Measurements from ENCODE around the gene CLEC1A. TPM values are rescaled to one million over a fixed set of nuclear protein-coding genes. Genes with fewer than 3 reads are reported as not detected.

The CLEC1A gene
- total and polyA plus RNA-seq, 2 experiments from 2014 or later, result 3.6 to 6.4 TPM

GRCh38 chr12:10042167-10042566 lies 56.6 kb downstream of the CLEC1A start:
- no peak overlapping the region for H3K27ac ChIP-seq
- no peaks in the 10 kb centered on the region for H3K79me2 ChIP-seq
- no peak overlapping the region for H2AFZ ChIP-seq
- no peaks in the 10 kb centered on the region for H3K4me1 ChIP-seq (ENCODE audit: insufficient read depth)
- no peaks in the 10 kb centered on the region for H3K9me2 ChIP-seq (replicated peaks; ENCODE audit: insufficient read depth)
- TF ChIP-seq CTCF (IDR thresholded peaks at IDR 0.05; ENCODE audit: poor library complexity), result no peak
- no peak for TF ChIP-seq EZH2 (IDR thresholded peaks at IDR 0.05; ENCODE audit: borderline replicate concordance)
- TF ChIP-seq EZH2phosphoT487 (IDR thresholded peaks at IDR 0.05; ENCODE audit: low read depth, severe bottlenecking, unreplicated experiment), result no peak
- no peaks in the 10 kb centered on the region for H3K9me3 ChIP-seq (ENCODE audit: low read depth)
- H3K4me2 ChIP-seq, result no peak overlapping the region
- H3K4me3 ChIP-seq, result no peak overlapping the region
- no peaks in the 10 kb centered on the region for H4K20me1 ChIP-seq (ENCODE audit: insufficient read depth, poor library complexity, severe bottlenecking)
- DNase-seq (ENCODE audit: low spot score), result no peak
- no peaks in the 10 kb centered on the region for H3K27me3 ChIP-seq
- no peaks in the 10 kb centered on the region for H3K36me3 ChIP-seq (replicated peaks; ENCODE audit: insufficient read depth, low read depth)

- Histone ChIP-seq H3K9me2 (replicated peaks; ENCODE audit: insufficient read depth) (no peaks in the 10 kb centered on the region), H3K9me3 (ENCODE audit: low read depth) (no peaks in the 10 kb centered on the region), H4K20me1 (ENCODE audit: insufficient read depth, poor library complexity, severe bottlenecking) (no peaks in the 10 kb centered on the region), H3K4me3 (no peak overlapping the region), H3K79me2 (no peaks in the 10 kb centered on the region), H3K27ac (no peak overlapping the region), H3K36me3 (replicated peaks; ENCODE audit: insufficient read depth, low read depth) (no peaks in the 10 kb centered on the region), H3K4me1 (ENCODE audit: insufficient read depth) (no peaks in the 10 kb centered on the region), H3K27me3 (no peaks in the 10 kb centered on the region), H2AFZ (no peak overlapping the region), H3K4me2 (no peak overlapping the region)
- TF ChIP-seq CTCF (IDR thresholded peaks at IDR 0.05; ENCODE audit: poor library complexity), result peak; percentile 67
- no peak for TF ChIP-seq EZH2phosphoT487 (IDR thresholded peaks at IDR 0.05; ENCODE audit: low read depth, severe bottlenecking, unreplicated experiment)
- DNase-seq (ENCODE audit: low spot score), result no peak
- 71% methylated on average over 1 of the region's 1 CpG for WGBS (ENCODE audit: low lambda C conversion rate, missing lambda C conversion rate)
These were observed 64.8 kb downstream of the CLEC1A start for GRCh38 chr12:10033783-10034545.

- Histone ChIP-seq H3K36me3 (replicated peaks; ENCODE audit: insufficient read depth, low read depth) (no peaks in the 10 kb centered on the region), H3K4me3 (no peak overlapping the region), H4K20me1 (ENCODE audit: insufficient read depth, poor library complexity, severe bottlenecking) (no peaks in the 10 kb centered on the region), H3K27ac (no peak overlapping the region), H3K4me1 (ENCODE audit: insufficient read depth) (no peaks in the 10 kb centered on the region), H2AFZ (no peak overlapping the region), H3K4me2 (no peak overlapping the region), H3K9me2 (replicated peaks; ENCODE audit: insufficient read depth) (no peaks in the 10 kb centered on the region), H3K79me2 (no peaks in the 10 kb centered on the region), H3K9me3 (ENCODE audit: low read depth) (no peaks in the 10 kb centered on the region), H3K27me3 (no peaks in the 10 kb centered on the region)
- DNase-seq (ENCODE audit: low spot score), result no peak
- WGBS (ENCODE audit: low lambda C conversion rate, missing lambda C conversion rate), result 74% methylated on average over 5 of the region's 5 CpGs
- TF ChIP-seq CTCF (IDR thresholded peaks at IDR 0.05; ENCODE audit: poor library complexity), result no peak
- TF ChIP-seq EZH2phosphoT487 (IDR thresholded peaks at IDR 0.05; ENCODE audit: low read depth, severe bottlenecking, unreplicated experiment), result no peak
- TF ChIP-seq EZH2 (IDR thresholded peaks at IDR 0.05; ENCODE audit: borderline replicate concordance), result no peak
These were observed 67.0 kb downstream of the CLEC1A start for GRCh38 chr12:10031771-10032175.
